ENCODE measurements around the gene CLDN24.

CLDN24 gene

GRCh38 chr4:183360161-183360919 is 38.1 kb upstream of the CLDN24 start:
- H3K4me3 ChIP-seq (ENCODE audit: low read depth, low read length) = no peak overlapping the region
- TF ChIP-seq CTCF (IDR thresholded peaks at IDR 0.05; ENCODE audit: low read depth, low read length, missing control alignments) = no peak
- no peak for DNase-seq (ENCODE audit: low read depth)

- H3K4me3 ChIP-seq (ENCODE audit: low read depth, low read length) = no peak overlapping the region
- DNase-seq (ENCODE audit: low read depth) = no peak
- TF ChIP-seq CTCF (IDR thresholded peaks at IDR 0.05; ENCODE audit: low read depth, low read length, missing control alignments) = no peak
Measured at GRCh38 chr4:183358215-183358755, 36.1 kb upstream of the CLDN24 start.

- TF ChIP-seq CTCF (IDR thresholded peaks at IDR 0.05; ENCODE audit: low read depth, low read length, missing control alignments) = no peak
- DNase-seq (ENCODE audit: low read depth) = no peak
- no peak overlapping the region for H3K4me3 ChIP-seq (ENCODE audit: low read depth, low read length)
Measured at GRCh38 chr4:183356931-183357675, 34.9 kb upstream of the CLDN24 start.

- no peak for TF ChIP-seq CTCF (IDR thresholded peaks at IDR 0.05; ENCODE audit: low read depth, low read length, missing control alignments)
- no peak overlapping the region for H3K4me3 ChIP-seq (ENCODE audit: low read depth, low read length)
- DNase-seq (ENCODE audit: low read depth) = no peak
Measured at GRCh38 chr4:183356173-183356830, 34.1 kb upstream of the CLDN24 start.

- TF ChIP-seq CTCF (IDR thresholded peaks at IDR 0.05; ENCODE audit: low read depth, low read length, missing control alignments) = no peak
- H3K4me3 ChIP-seq (ENCODE audit: low read depth, low read length) = no peak overlapping the region
- DNase-seq (ENCODE audit: low read depth) = no peak
Measured at GRCh38 chr4:183355405-183355804, 33.2 kb upstream of the CLDN24 start.

- TF ChIP-seq CTCF (IDR thresholded peaks at IDR 0.05; ENCODE audit: low read depth, low read length, missing control alignments) = no peak
- no peak overlapping the region for H3K4me3 ChIP-seq (ENCODE audit: low read depth, low read length)
- DNase-seq (ENCODE audit: low read depth) = no peak
Measured at GRCh38 chr4:183354219-183354618, 32.0 kb upstream of the CLDN24 start.
